Iris pigment epithelial cell (primary cell): ENCODE data around the gene SERTAD2.
A peak's percentile ranks its signal among the peaks of the same experiment; 100 is the strongest.

ENCODE experiments used
- DNase-seq: peaks from one replicate; pipeline ENCODE4 v3.0.0-alpha.2; 2011; ENCODE audit warnings: low read depth

SERTAD2 gene

GRCh38 chr2:64608867-64609226 lies 44.9 kb downstream of the SERTAD2 start:
- no peak for DNase-seq

- DNase-seq, result no peak
Observed at GRCh38 chr2:64607381-64608304, 46.1 kb downstream of the SERTAD2 start.

GRCh38 chr2:64606479-64607363 lies 47.0 kb downstream of the SERTAD2 start:
- peak; percentile 47 for DNase-seq

- no peak for DNase-seq
Observed at GRCh38 chr2:64605991-64606478, 47.7 kb downstream of the SERTAD2 start.

- peak; percentile 40 for DNase-seq
Observed at GRCh38 chr2:64605026-64605471, 48.7 kb downstream of the SERTAD2 start.

GRCh38 chr2:64604155-64604554 lies 49.6 kb downstream of the SERTAD2 start:
- no peak for DNase-seq

- no peak for DNase-seq
Observed at GRCh38 chr2:64602436-64602835, 51.3 kb downstream of the SERTAD2 start.

GRCh38 chr2:64601785-64602391 lies 51.8 kb downstream of the SERTAD2 start:
- DNase-seq, result no peak

GRCh38 chr2:64601034-64601754 lies 52.5 kb downstream of the SERTAD2 start:
- no peak for DNase-seq

GRCh38 chr2:64599469-64599868 lies 54.2 kb downstream of the SERTAD2 start:
- DNase-seq, result no peak

- no peak for DNase-seq
Observed at GRCh38 chr2:64598226-64598625, 55.5 kb downstream of the SERTAD2 start.

- DNase-seq, result peak; percentile 20
Observed at GRCh38 chr2:64595397-64596176, 58.1 kb downstream of the SERTAD2 start.

- no peak for DNase-seq
Observed at GRCh38 chr2:64594226-64594989, 59.3 kb downstream of the SERTAD2 start.

- peak; percentile 39 for DNase-seq
Observed at GRCh38 chr2:64593035-64593655, 60.6 kb downstream of the SERTAD2 start.

GRCh38 chr2:64591188-64591587 lies 62.5 kb downstream of the SERTAD2 start:
- no peak for DNase-seq

GRCh38 chr2:64587561-64587960 lies 66.2 kb downstream of the SERTAD2 start:
- no peak for DNase-seq

GRCh38 chr2:64586883-64587481 lies 66.7 kb downstream of the SERTAD2 start:
- DNase-seq, result peak; percentile 67

- no peak for DNase-seq
Observed at GRCh38 chr2:64586054-64586453, 67.7 kb downstream of the SERTAD2 start.

GRCh38 chr2:64582774-64583340 lies 70.9 kb downstream of the SERTAD2 start:
- no peak for DNase-seq
